Suppressor macrophage treated with lipopolysaccharide for 1 hour (primary cell): ENCODE measurements around the gene TCTN3.
A peak's percentile ranks its signal among the peaks of the same experiment; 100 is the strongest.
"Not testable (repeated sequence)": the region's sequence is repeated elsewhere in the genome, so short reads cannot be mapped to it uniquely, and the experiment has no call there.

Source experiments
- DNase-seq, 3 donors: peaks; one replicate each; pipeline ENCODE4 v3.0.0-alpha.2; 2020 to 2022

The TCTN3 gene

DNA sequence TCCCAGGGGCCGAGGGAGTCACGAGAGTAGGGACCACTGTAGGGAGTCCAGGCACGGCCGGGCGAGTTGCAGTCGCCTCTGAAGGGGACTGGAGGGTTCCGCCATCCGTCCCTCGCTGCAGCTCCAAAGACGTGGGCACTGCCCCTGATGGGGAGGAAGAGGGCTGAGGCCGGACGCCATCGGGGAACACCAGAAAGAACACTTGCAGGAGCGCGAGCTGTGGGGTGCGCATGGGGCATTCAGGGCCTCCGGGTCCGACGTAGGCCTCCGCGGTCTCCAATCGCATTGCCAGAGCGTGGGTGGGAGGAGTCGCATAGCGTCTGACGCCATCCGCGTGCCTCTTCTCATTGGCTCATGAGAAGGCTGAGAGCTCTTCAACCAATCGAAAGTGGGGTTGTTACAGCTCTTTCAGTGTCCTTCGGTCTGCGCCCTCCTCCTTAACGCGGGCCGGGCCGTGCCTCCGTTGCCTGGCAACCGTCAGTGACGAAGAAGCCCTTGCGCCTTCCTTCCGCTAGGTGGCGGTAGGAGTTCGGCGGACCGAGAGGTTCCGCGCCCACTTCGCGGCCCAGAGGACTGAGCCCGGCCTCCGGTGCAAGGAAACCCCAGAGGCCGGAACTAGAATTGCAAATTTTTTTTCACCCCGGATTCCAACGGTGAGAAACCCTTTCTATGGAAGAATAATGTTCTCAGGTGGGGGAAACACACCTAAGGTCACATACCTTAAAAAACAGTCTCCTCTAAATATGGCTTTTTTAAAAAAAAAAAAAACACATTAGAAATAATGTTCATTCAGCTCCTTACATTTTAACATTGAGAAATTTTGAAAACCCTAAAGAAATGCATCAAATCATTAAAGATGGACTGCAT lies at the start of gene TCTN3:
TSS of gene TCTN3 (minus strand) at position 260 of the 867 bp plus-strand sequence. CDS start at position 232, 28 bp downstream.
- DNase-seq = peak; percentile 99 to 100 (median 100)

GRCh38 chr10:95742962-95743535 lies 49.3 kb upstream of the TCTN3 start:
- no peak for DNase-seq

DNA sequence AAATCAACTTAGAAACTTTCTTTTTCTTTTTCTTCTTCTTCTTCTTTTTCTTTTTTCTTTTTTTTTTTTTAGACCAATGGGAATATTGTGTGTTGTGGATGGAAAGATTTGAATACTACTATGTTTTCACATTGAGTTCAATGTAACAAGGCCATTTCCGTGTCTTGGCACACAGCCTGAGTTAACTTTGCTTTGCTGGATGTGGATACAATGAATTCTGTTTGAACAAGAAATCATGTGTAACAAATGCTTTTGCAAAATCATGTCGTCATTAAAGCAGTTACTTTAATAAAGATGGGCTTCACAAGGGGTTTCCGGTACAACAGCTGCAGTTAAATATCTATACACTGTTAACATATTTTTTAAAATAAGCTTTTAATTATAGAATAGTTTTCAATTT lies 48.8 kb upstream of the TCTN3 start:
- DNase-seq = no peak

DNA sequence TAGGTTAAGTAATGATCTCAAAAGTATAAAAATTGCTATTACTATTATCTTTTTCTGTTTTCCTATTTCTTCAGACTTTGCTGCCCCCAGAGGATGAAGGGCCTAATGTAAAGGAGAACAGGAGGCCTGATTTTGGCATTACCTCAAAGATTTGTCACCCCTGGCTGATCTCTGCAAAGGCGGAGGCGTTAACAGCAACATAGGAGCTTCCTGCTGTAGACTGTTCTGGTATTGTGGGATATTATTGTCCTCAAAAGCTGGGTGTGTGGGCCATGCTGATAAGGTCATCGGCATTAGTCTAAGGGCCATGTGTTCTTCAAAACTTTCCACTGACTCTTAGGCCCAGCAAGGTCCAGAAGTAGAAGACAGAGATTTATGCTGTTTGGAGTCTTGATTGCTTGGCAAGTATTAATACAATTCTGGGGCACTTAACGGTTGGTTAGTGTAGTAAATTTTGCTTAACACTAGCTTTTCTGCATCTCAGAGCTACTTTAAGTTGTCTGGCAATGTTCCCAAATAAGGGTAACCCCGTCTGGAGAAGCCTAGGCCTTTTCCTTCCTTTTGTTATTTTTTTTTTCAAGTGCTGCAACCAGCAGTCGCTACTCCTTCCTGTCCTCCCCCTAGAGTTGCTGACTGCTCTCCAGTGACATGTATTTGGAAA lies 48.2 kb upstream of the TCTN3 start:
- peak; percentile 77 to 87 (median 79) for DNase-seq

DNA sequence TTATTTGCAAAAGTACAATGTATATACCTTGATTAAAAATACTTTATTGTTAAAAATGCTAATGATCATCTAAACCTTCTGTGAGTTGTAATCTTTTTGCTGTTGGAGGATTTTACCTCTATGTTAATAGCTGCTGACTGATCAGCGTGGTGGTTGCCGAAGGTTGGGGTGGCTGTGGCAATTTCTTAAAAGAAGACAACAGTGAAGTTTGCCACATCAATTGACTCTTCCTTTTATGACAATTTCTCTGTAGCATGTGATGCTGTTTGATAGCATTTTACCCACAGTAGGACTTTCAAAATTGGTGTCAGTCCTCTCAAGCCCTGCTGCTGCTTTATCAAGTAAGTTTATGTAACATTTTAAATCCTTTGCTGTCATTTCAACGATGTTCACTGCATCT lies 45.3 kb upstream of the TCTN3 start:
- DNase-seq = no peak

GRCh38 chr10:95732907-95733306 lies 39.2 kb upstream of the TCTN3 start:
- not testable (repeated sequence) for DNase-seq

- peak; percentile 18 to 69 (median 62) for DNase-seq
Measured at GRCh38 chr10:95730233-95730632, 36.5 kb upstream of the TCTN3 start.

DNA sequence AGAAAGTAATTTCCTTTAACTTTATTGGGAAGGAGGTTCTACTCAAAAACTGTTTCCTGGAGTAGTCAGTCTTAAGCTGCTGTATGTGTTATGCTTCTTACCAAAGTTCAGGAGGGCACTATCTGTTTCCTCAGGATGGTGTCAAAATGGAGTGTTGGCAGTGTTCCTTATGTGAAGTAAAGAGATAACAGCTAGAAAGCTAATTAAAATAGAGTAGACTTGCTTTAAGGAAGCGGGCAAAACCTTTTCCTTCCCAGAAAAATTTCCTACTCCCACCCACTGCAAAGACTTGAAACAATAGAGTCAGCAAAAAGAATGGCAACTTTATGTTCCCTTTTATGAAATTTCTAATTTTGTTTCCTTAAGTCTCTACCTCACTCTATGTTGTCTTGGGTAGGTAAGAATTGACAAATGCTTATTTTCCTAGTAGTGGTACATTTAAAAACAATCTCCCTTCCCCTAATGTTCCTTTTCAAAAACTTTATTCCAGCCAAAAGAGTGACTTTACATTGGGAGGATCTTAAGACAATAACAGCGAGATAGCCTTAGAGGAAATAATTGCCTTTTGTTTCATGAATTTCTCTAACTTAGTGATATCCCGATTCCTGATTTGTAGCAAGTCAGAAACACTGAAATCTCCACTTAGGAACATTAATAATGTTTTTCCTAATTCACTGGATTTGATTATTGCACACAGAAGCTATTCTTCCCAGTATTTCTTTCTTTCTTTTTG lies 35.8 kb upstream of the TCTN3 start:
- DNase-seq = peak; percentile 35 to 53 (median 45)

- DNase-seq = peak; percentile 15 to 60 (median 29)
Measured at GRCh38 chr10:95728526-95728925, 34.8 kb upstream of the TCTN3 start.

DNA sequence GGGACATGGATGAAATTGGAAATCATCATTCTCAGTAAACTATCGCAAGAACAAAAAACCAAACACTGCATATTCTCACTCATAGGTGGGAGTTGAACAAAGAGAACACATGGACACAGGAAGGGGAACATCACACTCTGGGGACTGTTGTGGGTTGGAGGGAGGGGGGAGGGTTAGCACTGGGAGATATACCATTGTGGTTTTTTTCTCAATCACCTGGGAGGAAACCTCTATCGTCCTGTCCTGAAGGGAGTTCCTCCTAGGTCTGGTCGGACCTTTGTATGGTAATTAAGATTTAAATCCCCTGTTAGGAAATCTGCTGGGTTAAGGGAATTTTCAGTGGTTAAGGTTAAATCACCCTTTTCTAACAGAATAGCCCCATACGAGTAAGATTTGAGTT lies 28.8 kb upstream of the TCTN3 start:
- not testable (repeated sequence) for DNase-seq

GRCh38 chr10:95720745-95721144 lies 27.0 kb upstream of the TCTN3 start:
- DNase-seq = not testable (repeated sequence)

DNA sequence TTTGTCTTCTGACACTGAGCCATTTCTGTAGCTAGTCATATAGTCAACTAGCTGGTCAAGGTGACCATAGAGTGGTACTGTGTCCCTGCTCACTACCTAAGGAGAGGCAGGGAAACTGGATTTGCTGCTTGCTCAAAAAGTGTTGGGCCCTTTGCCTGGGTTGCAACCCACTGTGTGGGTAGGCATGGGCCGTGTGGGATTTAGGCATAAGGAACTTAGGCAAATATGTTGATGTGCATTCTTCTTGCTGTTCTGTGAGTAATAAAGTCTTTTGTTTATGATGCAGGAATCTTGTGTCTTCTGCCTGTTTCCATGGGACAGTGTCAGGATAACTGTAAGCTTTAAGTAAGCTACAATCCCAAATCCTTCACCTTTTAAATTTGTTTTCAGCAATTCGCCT lies 23.1 kb upstream of the TCTN3 start:
- peak in 1 of 3 donors; percentile 16 for DNase-seq

GRCh38 chr10:95716466-95716865 lies 22.7 kb upstream of the TCTN3 start:
- DNase-seq = peak in 1 of 3 donors; percentile 29

- DNase-seq = no peak
Measured at GRCh38 chr10:95711492-95711891, 17.8 kb upstream of the TCTN3 start.

DNA sequence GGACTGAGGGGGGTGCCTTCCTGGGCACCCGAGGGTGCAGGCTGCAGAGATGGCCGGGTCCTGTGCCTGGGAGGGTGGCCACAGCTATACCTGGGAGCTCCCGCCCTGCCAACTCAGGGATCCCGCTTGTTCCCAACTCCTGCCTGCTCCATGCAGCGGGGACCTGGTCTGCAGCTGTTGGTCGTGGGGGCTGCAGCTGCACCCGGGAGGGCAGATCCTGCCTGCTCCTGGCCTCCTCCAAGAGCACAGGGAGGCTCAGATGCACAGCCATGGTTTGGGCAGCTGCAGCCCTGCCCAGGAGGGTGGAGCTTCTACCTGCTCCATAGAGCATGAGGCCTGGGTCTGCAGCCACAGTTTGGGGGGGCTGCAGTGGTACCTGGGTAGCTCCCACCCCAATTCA lies 13.3 kb upstream of the TCTN3 start:
- no peak for DNase-seq

DNA sequence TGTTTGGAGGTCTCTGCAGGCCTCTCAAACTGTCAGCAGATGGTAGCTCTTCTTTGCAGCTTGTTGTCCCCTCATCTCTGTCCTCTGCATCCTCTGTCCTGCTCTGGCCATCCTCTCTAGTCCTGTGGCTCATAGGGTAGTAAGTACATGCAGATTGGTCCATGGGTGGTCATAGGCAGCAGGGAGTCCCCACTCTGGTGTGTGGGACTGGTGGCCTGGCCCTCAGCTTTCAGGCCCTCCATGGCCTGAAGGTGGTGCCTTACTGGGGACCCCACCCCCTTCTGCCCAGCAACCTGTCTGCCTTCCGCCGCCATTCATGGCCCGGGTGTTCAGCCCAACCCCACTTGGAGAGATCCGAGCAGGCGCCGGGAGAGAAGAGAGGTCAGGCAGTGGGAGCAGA lies 12.8 kb upstream of the TCTN3 start:
- DNase-seq = no peak

- no peak for DNase-seq
Measured at GRCh38 chr10:95698415-95698814, 4.7 kb upstream of the TCTN3 start.

DNA sequence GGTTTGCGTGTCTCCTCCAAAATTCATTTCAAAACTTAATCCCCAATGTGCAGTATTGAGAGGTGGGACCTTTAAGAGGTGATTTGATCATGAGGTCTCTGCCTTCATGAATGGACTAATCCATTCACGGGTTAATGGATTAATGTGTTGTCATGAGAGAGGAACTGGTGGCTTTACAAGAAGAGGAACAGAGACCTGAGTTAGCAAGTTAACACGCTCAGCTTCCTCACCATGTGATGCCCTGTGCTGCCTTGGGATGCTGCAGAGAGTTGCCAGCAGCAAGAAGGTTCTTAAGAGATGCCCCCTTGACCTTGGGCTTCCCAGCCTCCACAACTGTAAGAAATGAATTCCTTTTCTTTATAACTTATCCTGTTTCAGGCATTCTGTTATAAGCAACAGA lies 3.7 kb upstream of the TCTN3 start:
- peak; percentile 66 to 76 (median 71) for DNase-seq

- DNase-seq = no peak
Measured at GRCh38 chr10:95694665-95695064, 938 bp upstream of the TCTN3 start.

- DNase-seq = no peak
Measured at GRCh38 chr10:95693071-95693667, 558 bp downstream of the TCTN3 start.

GRCh38 chr10:95691281-95691680 lies 2.4 kb downstream of the TCTN3 start:
- DNase-seq = no peak

DNA sequence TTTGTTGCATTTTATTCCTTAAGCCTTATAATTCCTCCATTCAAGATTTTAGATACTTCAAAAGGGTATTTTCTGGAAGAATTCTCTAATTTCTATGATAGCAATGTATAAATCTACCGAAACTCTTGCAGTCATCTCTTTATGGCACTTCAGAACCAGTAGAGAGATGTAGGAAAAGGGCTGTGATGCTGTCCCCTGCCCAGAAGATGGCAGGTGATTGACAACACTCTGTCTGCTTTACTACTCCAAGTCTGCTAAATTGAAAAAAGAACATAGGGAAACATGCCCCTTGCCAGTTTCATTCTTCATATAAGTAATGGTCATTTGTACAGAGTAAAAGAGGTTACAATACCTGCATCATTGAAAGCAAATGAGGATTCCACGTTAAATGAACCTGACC lies 5.1 kb downstream of the TCTN3 start:
- no peak for DNase-seq

GRCh38 chr10:95683966-95684365 lies 9.8 kb downstream of the TCTN3 start:
- DNase-seq = no peak
